Activated CD4-positive, CD25-positive, alpha-beta regulatory T cell treated with anti-CD3 and anti-CD28 coated beads, Interleukin-2, amount 50 U/mL, for 72 hours (primary cell): ENCODE data around the gene PLCB3.
A peak's percentile ranks its signal among the peaks of the same experiment; 100 is the strongest.

Experiments
- DNase-seq: peaks from one replicate; pipeline ENCODE4 v3.0.0; 2021

Gene PLCB3

GRCh38 chr11:64290352-64291261 lies 39.3 kb downstream of the PLCB3 start:
- no peak for DNase-seq

GRCh38 chr11:64291262-64291751 lies 40.0 kb downstream of the PLCB3 start, which contains the start of gene KCNK4:
Gene KCNK4 (plus strand): TSS chr11:64291302. CDS start chr11:64293019, 1,717 bp downstream.
- no peak for DNase-seq

- no peak for DNase-seq
Measured at GRCh38 chr11:64291752-64292459, 40.6 kb downstream of the PLCB3 start.

DNA sequence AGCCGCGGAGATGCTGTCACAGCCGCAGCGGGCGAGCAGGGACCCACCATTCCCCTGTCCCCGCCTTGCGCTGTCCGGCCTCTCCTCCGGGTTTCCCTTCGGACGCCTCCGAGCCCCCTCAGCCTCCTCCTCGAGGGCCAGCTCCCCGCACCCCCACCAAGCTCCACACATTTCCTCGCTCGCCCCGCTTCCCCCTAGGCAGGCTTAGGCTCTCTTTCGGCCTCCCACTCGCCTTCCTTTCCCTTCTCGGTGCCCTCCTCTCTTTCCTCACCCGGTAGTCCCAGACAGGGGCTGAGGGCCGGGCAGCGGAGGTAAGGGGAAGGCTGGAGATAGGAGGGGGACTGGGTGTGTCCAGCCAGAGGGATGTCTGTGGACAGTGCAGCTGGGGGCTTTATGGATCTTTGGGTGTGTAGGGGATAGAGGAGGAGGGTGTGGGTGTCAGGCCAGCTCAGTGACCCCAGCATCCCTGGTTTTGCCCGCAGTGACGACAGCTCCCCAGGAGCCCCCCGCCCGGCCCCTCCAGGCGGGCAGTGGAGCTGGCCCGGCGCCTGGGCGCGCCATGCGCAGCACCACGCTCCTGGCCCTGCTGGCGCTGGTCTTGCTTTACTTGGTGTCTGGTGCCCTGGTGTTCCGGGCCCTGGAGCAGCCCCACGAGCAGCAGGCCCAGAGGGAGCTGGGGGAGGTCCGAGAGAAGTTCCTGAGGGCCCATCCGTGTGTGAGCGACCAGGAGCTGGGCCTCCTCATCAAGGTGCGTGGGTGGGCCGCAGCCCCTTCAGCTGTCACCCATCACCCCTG lies 41.3 kb downstream of the PLCB3 start:
- no peak for DNase-seq

DNA sequence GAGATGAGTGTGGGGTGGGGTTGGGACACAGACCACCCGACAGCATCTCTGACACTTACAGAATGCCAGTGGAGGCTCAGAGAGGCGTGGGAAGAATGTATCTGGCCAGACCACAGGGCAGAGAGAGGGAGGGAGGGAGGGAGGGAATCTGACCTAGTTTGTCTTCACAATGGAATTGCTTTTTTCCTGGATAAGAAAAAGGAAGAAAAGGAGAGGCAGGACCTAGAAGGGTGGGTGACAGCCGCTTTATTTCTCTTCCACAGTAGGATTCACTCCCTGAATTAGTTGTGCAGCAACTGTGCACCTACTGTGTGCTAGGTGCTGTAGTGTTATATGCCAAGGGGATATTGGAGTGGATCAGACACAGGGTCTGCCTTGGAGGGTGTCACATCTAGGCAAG lies 43.4 kb downstream of the PLCB3 start:
- DNase-seq, result no peak

DNA sequence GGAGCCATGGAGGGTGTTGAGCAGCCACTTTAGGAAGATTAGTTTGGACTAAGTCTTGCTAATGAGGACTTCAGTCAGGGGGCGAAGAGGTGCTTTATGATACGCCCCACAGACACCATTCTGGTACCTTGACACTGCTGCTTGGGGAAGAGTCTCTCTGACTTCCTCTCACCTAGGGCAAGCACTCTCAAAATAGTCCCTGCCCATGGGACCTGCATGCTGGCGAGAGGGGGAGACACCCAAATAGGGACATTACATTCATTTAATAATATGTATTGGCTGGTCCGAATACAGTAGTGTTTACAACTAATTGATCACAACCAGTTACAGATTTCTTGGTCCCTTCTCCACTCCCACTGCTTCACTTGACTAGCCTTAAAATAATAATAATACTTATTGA lies 44.4 kb downstream of the PLCB3 start:
- DNase-seq, result no peak

- no peak for DNase-seq
Measured at GRCh38 chr11:64296236-64296635, 44.9 kb downstream of the PLCB3 start.

DNA sequence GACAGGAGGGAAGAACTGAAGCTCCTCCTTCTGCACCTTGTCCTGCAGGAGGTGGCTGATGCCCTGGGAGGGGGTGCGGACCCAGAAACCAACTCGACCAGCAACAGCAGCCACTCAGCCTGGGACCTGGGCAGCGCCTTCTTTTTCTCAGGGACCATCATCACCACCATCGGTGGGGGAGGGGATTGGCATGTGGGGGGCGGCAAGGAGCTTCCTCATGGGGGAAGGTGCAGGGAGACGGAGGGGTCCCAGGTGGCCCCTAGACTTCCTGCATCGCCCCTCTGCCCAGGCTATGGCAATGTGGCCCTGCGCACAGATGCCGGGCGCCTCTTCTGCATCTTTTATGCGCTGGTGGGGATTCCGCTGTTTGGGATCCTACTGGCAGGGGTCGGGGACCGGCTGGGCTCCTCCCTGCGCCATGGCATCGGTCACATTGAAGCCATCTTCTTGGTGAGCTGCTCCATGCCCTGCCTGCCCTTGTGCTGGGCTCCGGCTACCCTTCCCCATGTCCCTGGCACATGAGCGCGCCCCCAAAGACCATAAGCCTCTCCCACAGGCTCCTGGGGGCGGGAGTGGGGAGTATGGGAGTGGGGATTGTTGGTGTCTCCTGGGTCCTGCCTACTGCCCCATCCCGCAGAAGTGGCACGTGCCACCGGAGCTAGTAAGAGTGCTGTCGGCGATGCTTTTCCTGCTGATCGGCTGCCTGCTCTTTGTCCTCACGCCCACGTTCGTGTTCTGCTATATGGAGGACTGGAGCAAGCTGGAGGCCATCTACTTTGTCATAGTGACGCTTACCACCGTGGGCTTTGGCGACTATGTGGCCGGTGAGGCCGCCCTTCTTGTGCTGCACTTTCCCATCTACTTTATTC lies 45.7 kb downstream of the PLCB3 start:
- no peak for DNase-seq

DNA sequence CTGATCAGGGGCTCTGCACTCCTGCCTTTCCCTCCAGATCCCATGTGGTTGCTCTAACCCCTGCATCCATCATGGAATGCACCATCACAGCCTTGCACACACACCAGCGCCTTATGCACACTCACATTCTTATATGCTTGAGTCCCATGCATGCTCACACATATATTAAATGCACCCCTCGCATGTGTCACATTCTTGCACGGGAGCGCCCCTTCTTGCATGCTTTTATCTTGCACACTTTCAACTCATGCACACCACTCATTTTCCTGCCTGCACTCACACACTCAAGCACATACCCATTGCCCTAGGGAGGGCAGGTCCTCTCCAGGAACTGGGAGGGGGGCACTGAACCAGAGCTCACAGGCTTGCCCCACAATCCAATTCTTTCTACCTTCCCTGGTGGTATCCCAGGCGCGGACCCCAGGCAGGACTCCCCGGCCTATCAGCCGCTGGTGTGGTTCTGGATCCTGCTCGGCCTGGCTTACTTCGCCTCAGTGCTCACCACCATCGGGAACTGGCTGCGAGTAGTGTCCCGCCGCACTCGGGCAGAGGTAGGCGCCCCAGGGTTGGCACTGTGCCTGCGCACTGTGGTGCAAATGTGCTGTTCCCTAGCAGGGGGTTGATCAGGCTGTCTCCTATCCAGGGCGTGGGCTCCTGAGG lies 46.5 kb downstream of the PLCB3 start:
- DNase-seq, result no peak

GRCh38 chr11:64298966-64299846 lies 47.9 kb downstream of the PLCB3 start:
- DNase-seq, result no peak

GRCh38 chr11:64299847-64300648 lies 48.7 kb downstream of the PLCB3 start, which contains the start of gene CATSPERZ:
Gene CATSPERZ (plus strand): TSS chr11:64300358. CDS start chr11:64300411, 53 bp downstream.
- DNase-seq, result no peak

DNA sequence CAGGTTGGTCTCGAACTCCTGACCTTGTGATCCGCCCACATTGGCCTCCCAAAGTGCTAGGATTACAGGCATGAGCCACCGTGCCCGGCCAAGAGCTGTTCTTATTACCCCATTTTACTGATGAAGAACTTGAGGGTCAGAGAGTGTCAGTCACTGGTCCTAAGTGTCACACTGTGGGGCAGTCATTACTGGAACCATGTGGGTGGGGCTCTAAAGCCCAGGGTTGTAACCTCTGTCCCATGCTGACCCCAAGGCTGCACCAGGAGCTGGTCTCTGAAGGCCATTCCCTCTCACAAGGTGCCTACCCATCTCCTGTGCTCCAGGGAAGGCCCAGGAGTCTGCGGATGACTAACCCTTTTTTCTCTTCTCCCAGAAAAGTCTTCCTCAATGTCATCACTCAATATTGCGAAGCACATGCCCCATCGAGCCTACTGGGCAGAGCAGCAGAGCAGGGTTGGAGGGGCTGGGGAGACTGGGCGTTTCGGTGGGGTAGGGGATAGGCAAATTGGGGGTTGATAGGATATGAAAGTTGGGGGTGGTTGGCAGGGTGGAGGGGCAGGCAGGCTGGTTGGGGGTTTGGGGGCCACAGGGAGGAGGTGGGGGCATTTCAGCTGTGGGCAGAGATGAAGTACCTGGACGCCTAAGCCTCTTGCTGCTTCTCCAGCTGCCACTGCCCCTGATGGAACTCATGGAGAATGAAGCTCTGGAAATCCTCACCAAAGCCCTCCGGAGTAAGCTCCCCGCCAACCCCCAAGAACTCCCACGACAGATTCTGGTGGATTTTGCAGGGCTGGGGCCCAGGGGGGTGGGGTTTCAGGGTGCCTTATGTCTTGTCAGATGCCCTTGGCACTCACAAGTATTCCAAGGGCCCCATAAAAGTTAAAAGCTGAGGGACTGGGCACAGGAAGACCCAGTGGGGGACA lies 52.0 kb downstream of the PLCB3 start:
- DNase-seq, result no peak

DNA sequence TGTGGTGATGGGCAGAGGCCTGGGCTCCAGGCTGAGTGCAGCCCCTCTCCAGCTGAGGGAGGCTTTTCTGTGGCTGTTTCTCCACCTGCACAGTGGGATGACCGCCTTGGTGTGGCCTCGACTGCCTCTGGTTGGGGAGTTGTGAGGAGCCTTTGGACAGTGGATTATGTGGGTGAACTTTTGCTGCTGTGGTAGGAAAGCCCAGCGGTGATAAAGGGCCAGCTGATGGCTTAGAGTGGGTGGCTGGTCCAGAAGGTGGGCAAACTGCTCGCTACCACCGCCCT lies 52.6 kb downstream of the PLCB3 start:
- DNase-seq, result no peak

DNA sequence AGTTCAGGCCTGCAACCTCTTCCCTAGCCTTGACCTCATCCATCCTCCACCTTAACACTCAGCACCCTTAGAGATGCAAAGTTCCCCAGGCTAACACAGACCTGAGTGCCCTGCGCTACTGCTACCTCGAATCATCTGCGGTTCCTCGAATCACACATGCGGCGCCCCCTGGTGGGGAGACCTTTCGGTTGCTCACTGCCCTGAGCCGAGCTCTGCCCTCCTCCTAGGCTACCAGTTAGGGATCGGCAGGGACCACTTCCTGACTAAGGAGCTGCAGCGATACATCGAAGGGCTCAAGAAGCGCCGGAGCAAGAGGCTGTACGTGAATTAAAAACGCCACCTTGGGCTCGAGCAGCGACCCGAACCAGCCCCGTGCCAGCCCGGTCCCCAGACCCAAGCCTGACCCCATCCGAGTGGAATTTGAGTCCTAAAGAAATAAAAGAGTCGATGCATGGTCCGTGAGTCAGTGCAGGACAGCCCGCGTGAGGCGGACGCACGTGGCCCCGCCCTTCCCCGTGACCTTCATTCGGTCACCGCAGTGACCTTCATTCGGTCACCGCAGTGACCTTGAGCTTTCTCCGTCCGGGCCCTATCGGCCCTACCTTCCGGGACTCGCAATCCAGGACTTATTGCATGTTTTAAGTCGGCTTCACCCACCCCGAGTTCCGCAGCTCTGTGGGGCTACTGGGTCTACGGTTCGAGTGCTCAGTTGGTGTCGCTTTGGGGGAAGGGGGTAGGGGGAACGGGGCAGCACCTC lies 53.2 kb downstream of the PLCB3 start:
- DNase-seq, result peak; percentile 93

DNA sequence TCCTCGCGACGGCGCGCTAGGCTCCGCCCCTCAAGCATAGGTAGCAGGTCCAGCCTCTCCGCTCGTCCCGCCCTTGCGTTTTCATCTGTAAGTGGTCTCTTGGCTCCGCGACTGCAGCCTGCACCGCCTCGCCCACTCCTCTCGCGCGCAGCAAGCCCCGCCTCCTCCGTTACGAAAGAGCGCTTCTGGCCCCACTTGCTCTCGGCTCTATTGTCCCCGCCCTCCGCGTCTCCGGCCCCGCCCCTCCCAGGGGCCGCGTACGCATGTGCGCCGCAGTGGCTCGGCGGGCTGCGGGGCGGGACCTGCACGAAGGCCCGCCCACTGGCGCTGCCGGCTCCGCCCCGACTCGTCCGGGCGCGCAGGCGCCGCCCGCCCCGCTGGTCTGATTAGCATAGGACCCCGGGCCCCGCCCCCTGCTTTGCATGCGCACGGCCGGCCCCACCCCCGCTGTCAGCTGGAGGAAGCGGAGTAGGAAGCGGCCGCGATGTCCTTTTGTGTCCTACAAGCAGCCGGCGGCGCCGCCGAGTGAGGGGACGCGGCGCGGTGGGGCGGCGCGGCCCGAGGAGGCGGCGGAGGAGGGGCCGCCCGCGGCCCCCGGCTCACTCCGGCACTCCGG lies 53.9 kb downstream of the PLCB3 start, which contains the start of gene ESRRA:
TSS of gene ESRRA (plus strand) at position 450 of the 616 bp plus-strand sequence. CDS start 1,656 bp downstream, outside the sequence.
- DNase-seq, result peak; percentile 100

DNA sequence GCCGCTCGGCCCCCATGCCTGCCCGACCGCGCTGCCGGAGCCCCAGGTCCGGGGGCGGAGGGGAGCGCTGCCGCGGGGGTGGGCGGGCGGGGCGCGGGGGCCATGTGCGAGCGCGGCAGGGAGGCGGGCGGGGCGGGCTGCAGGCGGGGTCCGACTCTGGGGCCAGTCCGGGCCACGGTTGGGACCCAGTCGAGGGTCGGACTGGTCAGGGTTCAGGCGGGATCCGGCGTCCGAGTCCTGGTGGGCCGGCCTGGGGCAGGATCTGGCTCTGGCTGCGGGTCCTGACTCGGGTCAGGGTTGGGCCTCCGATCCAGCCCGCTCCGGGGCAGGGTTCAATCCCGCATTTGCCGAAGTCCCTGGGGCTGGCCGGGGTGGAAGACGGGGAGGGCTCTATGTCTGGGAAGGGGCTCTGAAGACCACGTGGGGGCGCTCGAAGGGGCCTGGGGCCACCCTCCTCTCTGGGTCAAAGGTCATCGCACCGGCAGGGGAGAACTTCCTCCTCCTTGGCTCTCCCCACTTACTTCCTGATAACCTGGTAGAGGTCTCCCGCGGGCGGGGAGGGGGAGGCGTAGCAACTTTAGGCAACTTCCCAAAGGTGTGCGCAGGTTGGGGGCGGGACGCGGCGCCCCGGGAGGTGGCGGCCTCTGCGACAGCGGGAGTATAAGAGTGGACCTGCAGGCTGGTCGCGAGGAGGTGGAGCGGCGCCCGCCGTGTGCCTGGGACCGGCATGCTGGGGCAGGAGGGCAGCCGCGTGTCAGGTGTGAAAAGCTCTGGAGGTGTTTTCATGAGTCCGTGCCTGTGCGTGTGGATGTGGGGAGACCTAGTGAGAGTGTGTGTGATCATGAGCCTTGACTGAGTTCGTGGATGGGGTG lies 54.6 kb downstream of the PLCB3 start:
- DNase-seq, result peak; percentile 67
